Measurements from ENCODE around the gene VWA5B2. TPM values are rescaled to one million over a fixed set of nuclear protein-coding genes. Genes with fewer than 3 reads are reported as not detected.

Gene VWA5B2
- total RNA-seq, 1 donor = not detected

- no peak for DNase-seq (ENCODE audit: low read depth)
- TF ChIP-seq CTCF (IDR thresholded peaks at IDR 0.05; ENCODE audit: insufficient read depth, low read depth, low read length) = no peak
Observed at GRCh38 chr3:184272269-184272668, 42.9 kb downstream of the VWA5B2 start.

GRCh38 chr3:184275381-184275701, 46.0 kb downstream of the VWA5B2 start:
- no peak for TF ChIP-seq CTCF (IDR thresholded peaks at IDR 0.05; ENCODE audit: insufficient read depth, low read depth, low read length)
- H3K4me3 ChIP-seq (ENCODE audit: low read depth, low read length) = no peak overlapping the region

More at GRCh38 chr3:184272269-184272668, 42.9 kb downstream of the VWA5B2 start:
- H3K4me3 ChIP-seq (ENCODE audit: low read depth, low read length) = no peak overlapping the region

GRCh38 chr3:184275961-184276910, 46.9 kb downstream of the VWA5B2 start, which contains the start of gene ECE2:
Gene ECE2, plus strand, starts transcription at chr3:184276022. Its CDS starts 132 bp downstream, at chr3:184276154.
- no peak for TF ChIP-seq CTCF (IDR thresholded peaks at IDR 0.05; ENCODE audit: insufficient read depth, low read depth, low read length)
- no peak for DNase-seq (ENCODE audit: low read depth)
- no peak within 1 kb of the TSS for H3K4me3 ChIP-seq (ENCODE audit: low read depth, low read length)

More at GRCh38 chr3:184275381-184275701, 46.0 kb downstream of the VWA5B2 start:
- DNase-seq (ENCODE audit: low read depth) = no peak

- no peak for DNase-seq (ENCODE audit: low read depth)
- no peak overlapping the region for H3K4me3 ChIP-seq (ENCODE audit: low read depth, low read length)
- no peak for TF ChIP-seq CTCF (IDR thresholded peaks at IDR 0.05; ENCODE audit: insufficient read depth, low read depth, low read length)
Observed at GRCh38 chr3:184277366-184277765, 48.0 kb downstream of the VWA5B2 start.

GRCh38 chr3:184282941-184283340, 53.6 kb downstream of the VWA5B2 start:
- no peak overlapping the region for H3K4me3 ChIP-seq (ENCODE audit: low read depth, low read length)
- TF ChIP-seq CTCF (IDR thresholded peaks at IDR 0.05; ENCODE audit: insufficient read depth, low read depth, low read length) = no peak
- no peak for DNase-seq (ENCODE audit: low read depth)

GRCh38 chr3:184283681-184284080, 54.3 kb downstream of the VWA5B2 start:
- no peak for DNase-seq (ENCODE audit: low read depth)
- TF ChIP-seq CTCF (IDR thresholded peaks at IDR 0.05; ENCODE audit: insufficient read depth, low read depth, low read length) = no peak
- no peak overlapping the region for H3K4me3 ChIP-seq (ENCODE audit: low read depth, low read length)

Measured in fibroblast of villous mesenchyme (primary cell).